Heart left ventricle (tissue), 16 donors: ENCODE results near the gene GEN1. TPM values are rescaled to one million over a fixed set of nuclear protein-coding genes. Genes with fewer than 3 reads are reported as not detected.

Experiments used
- ATAC-seq, 4 donors: fragments of 200-7000 bp; cut with Tn5 transposase; one replicate each; pipeline ENCODE4 v1.9.1; 2020 to 2022; ENCODE audit warnings: moderate library complexity in 4 of 4, mild to moderate bottlenecking in 3 of 4, moderate number of reproducible peaks in 1 of 4
- DNase-seq, 5 donors: peaks; one replicate each; pipeline ENCODE4 v3.0.0-alpha.2; 2020
- H3K27ac ChIP-seq, 12 donors: fragments of 200-600 bp; sonication (generic) in 4 of 12; one replicate each; pipeline versions ENCODE4 v1.5.0 to v1.8.0; 2016 to 2022; ENCODE audit warnings: mild to moderate bottlenecking in 2 of 12
- H3K27me3 ChIP-seq, 9 donors: fragments of 200-600 bp; sonication (generic) in 2 of 9; one replicate each; pipeline versions ENCODE4 v1.5.1 to v1.8.0; 2016 to 2022; ENCODE audit warnings: mild to moderate bottlenecking in 3 of 9
- H3K36me3 ChIP-seq, 9 donors: fragments of 200-600 bp; sonication (generic) in 2 of 9; one replicate each; pipeline versions ENCODE4 v1.5.0 to v1.8.0; 2018 to 2022; ENCODE audit warnings: mild to moderate bottlenecking in 2 of 9
- H3K4me1 ChIP-seq, 12 donors: fragments of 200-600 bp; sonication (generic) in 4 of 12; one replicate each; pipeline versions ENCODE4 v1.5.0 to v1.8.0; 2016 to 2022; ENCODE audit warnings: mild to moderate bottlenecking in 3 of 12
- H3K4me3 ChIP-seq, 12 donors: fragments of 200-600 bp; sonication (generic) in 4 of 12; one replicate each; pipeline versions ENCODE4 v1.5.0 to v1.8.0; 2017 to 2022; ENCODE audit warnings: mild to moderate bottlenecking in 9 of 12, moderate library complexity in 4 of 12
- H3K9me3 ChIP-seq, 12 donors: fragments of 200-600 bp; sonication (generic) in 4 of 12; one replicate each; pipeline versions ENCODE4 v1.5.0 to v1.8.0; 2016 to 2022; ENCODE audit warnings: mild to moderate bottlenecking in 1 of 12
- POLR2A ChIP-seq, 2 donors: fragments of 450-650 bp; IDR thresholded peaks; one replicate each; pipeline ENCODE4 v1.6.1; 2017; ENCODE audit warnings: antibody characterized with exemption in 2 of 2, mild to moderate bottlenecking in 2 of 2, moderate library complexity in 2 of 2
- WGBS, 4 donors: extraction: QIAGEN DNeasy Blood & Tissue Kit in 2 of 4; methylation state at CpG; one replicate each; pipeline versions ENCODE4 v1.1.5 to v1.1.7; 2013 to 2018; 5-methylcytosine and 5-hydroxymethylcytosine counted together
- intact Hi-C, 10 donors: fragments of 100-400 bp; cut with DNase I; formaldehyde crosslinking; loops; one replicate each; pipeline versions ENCODE4 v1.11.1 to v1.14.2; 2022
- polyA plus RNA-seq, 2 donors: library from polyadenylated mRNA; stranded (reverse); fragments of 200-250 nt; gene quantifications; one replicate each; pipeline ENCODE4 v1.2.3, GENCODE V29; 2013
- total RNA-seq, 9 donors: library from RNA; depleted of rRNA in 2 of 9; stranded (reverse); fragments of >200 nt in 2 of 9; fragmentation: NEBNext Ultra II Directional in 3 of 9; extraction: Animal tissue kit (Norgen Biotek cat#: 25700) in 3 of 9; gene quantifications; one replicate each; pipeline versions ENCODE4 v1.1.0 to v1.2.4, GENCODE V29; 2016 to 2023
- TF ChIP-seq, protein P1 (sequence below), 12 donors: fragments of 200-600 bp; sonication (generic) in 4 of 12; IDR thresholded peaks; one replicate each; pipeline versions ENCODE4 v1.5.0 to v1.8.0; 2018 to 2022; ENCODE audit warnings: antibody characterized with exemption in 12 of 12, mild to moderate bottlenecking in 5 of 12
- donor health status: ischemic (EF 13 %, LVEDD 7.1; RV severe dilation, severe dysfunction).
- donor health status: healthy with polysubstance abuse.
- donor health status: DM: no; HTN: yes; CAD: no.
- donor health status: DM: no; HTN: no; CAD: no.
- donor health status: ischemic (EF 25% LVEDD 6.9; RV normal size, moderate dysfunction).
- donor health status: ischemic (EF 25% LVEDD 5.7; RV mildly dilated, moderate dysfunction).
- donor health status: healthy.
- donor health status: DM: yes; HTN: yes; CAD: no.
- donor health status: ischemic (EF 35%, LVEDD 5.7; RV mildly dilated, moderate dysfunction).
- donor health status: nonischemic (EF 11% LVEDD 7.7; RV severe dilation, severe dysfunction).
- donor health status: DM: yes; HTN: yes; CAD: no.
- donor health status: PGD.
- donor health status: ischemic (EF 29% LVEDD 5.4; RV normal size, mild dysfunction).
- donor health status: nonischemic (EF 23%, LVEDD 6.1; RV moderate dilation, normal function).

Gene GEN1
- total and polyA plus RNA-seq, 11 donors, result 1.0 to 8.8 (median 3.0) TPM

GRCh38 chr2:17757321-17757720 lies 3.4 kb downstream of the GEN1 start:
- Histone ChIP-seq H3K36me3 (peaks cover 0 to 14% (median 0%) of the 10 kb centered on the region in 9 donors), H3K27me3 (no peaks in the 10 kb centered on the region), H3K4me3 (no peak overlapping the region), H3K27ac (no peak overlapping the region), H3K4me1 (peaks cover 0 to 47% (median 24%) of the 10 kb centered on the region in 12 donors), H3K9me3 (no peaks in the 10 kb centered on the region)
- ATAC-seq (no peak), DNase-seq (no peak)
- no peak for TF ChIP-seq POLR2A (IDR thresholded peaks at IDR 0.05)
- TF ChIP-seq, protein P1, sequence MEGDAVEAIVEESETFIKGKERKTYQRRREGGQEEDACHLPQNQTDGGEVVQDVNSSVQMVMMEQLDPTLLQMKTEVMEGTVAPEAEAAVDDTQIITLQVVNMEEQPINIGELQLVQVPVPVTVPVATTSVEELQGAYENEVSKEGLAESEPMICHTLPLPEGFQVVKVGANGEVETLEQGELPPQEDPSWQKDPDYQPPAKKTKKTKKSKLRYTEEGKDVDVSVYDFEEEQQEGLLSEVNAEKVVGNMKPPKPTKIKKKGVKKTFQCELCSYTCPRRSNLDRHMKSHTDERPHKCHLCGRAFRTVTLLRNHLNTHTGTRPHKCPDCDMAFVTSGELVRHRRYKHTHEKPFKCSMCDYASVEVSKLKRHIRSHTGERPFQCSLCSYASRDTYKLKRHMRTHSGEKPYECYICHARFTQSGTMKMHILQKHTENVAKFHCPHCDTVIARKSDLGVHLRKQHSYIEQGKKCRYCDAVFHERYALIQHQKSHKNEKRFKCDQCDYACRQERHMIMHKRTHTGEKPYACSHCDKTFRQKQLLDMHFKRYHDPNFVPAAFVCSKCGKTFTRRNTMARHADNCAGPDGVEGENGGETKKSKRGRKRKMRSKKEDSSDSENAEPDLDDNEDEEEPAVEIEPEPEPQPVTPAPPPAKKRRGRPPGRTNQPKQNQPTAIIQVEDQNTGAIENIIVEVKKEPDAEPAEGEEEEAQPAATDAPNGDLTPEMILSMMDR (IDR thresholded peaks at IDR 0.05), result peak in 1 of 12 donors; percentile 11
- intact Hi-C loops, result loop anchor here in 2 of 10 donors (10.0 kb wide), 1 partner anchor 67 kb away; no protein-coding TSS in a partner anchor
- WGBS, 4 donors, result 25 to 41% (median 37%) methylated on average over 2 of the region's 2 CpGs

GRCh38 chr2:17758118-17758517 lies 4.2 kb downstream of the GEN1 start:
- H3K27me3 ChIP-seq, result no peaks in the 10 kb centered on the region
- DNase-seq (no peak), ATAC-seq (no peak)
- 83 to 85% (median 84%) methylated on average over 3 of the region's 3 CpGs for WGBS, 4 donors
- no peak overlapping the region for H3K4me3 ChIP-seq
- peaks cover 0 to 22% (median 0%) of the 10 kb centered on the region in 9 donors for H3K36me3 ChIP-seq
- TF ChIP-seq, protein P1 (IDR thresholded peaks at IDR 0.05), result no peak
- TF ChIP-seq POLR2A (IDR thresholded peaks at IDR 0.05), result no peak
- peaks cover 0 to 40% (median 18%) of the 10 kb centered on the region in 12 donors for H3K4me1 ChIP-seq
- H3K9me3 ChIP-seq, result no peaks in the 10 kb centered on the region
- intact Hi-C loops, result loop anchor here in 2 of 10 donors (10.0 kb wide), 1 partner anchor 67 kb away; no protein-coding TSS in a partner anchor
- H3K27ac ChIP-seq, result no peak overlapping the region

GRCh38 chr2:17759805-17760204 lies 5.9 kb downstream of the GEN1 start:
- peaks cover 0 to 35% (median 13%) of the 10 kb centered on the region in 12 donors for H3K4me1 ChIP-seq
- H3K27ac ChIP-seq, result no peak overlapping the region
- no peaks in the 10 kb centered on the region for H3K27me3 ChIP-seq
- peaks cover 0 to 22% (median 0%) of the 10 kb centered on the region in 9 donors for H3K36me3 ChIP-seq
- DNase-seq (no peak), ATAC-seq (no peak)
- H3K4me3 ChIP-seq, result no peak overlapping the region
- no peaks in the 10 kb centered on the region for H3K9me3 ChIP-seq
- TF ChIP-seq, protein P1 (IDR thresholded peaks at IDR 0.05), result no peak
- TF ChIP-seq POLR2A (IDR thresholded peaks at IDR 0.05), result no peak
- intact Hi-C loops, result loop anchor here in 3 of 10 donors (10.0 kb wide), 1 partner anchor 65 kb away; no protein-coding TSS in a partner anchor
- WGBS, 4 donors, result 88 to 98% (median 91%) methylated on average over 2 of the region's 2 CpGs

DNA sequence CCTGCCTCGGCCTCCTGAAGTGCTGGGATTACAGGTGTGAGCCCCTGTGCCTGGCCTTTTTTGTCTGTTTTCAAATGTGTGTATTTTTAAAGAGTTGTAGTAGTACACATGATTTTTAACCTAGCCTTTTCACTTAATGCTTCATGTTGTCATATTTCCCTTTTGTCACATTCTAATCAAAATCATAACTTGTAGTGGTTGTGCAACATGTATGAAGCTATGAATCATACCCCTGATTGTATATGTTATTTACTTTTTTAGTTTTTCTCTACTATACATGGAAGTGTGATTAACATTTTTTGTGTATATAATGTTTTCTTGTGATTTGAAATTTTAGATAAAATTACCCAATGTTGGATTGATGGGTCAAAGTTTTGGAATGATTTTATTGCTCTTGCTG lies 8.5 kb downstream of the GEN1 start:
- Histone ChIP-seq H3K36me3 (peaks cover 0 to 30% (median 3%) of the 10 kb centered on the region in 9 donors), H3K9me3 (no peaks in the 10 kb centered on the region), H3K4me1 (peaks cover 0 to 9% (median 0%) of the 10 kb centered on the region in 12 donors), H3K27me3 (no peaks in the 10 kb centered on the region), H3K27ac (no peak overlapping the region), H3K4me3 (no peak overlapping the region)
- intact Hi-C loops, result loop anchor here in 1 of 10 donors (10.0 kb wide), 1 partner anchor 62 kb away; no protein-coding TSS in a partner anchor
- no peak for ATAC-seq
- DNase-seq, result no peak
- 93 to 100% (median 100%) methylated on average over 1 of the region's 1 CpG for WGBS, 4 donors
- TF ChIP-seq, protein P1 (IDR thresholded peaks at IDR 0.05), result no peak
- no peak for TF ChIP-seq POLR2A (IDR thresholded peaks at IDR 0.05)
